ENCODE data around the gene USP6NL. TPM values are rescaled to one million over a fixed set of nuclear protein-coding genes. Genes with fewer than 3 reads are reported as not detected.
"Not testable (repeated sequence)": the region's sequence is repeated elsewhere in the genome, so short reads cannot be mapped to it uniquely, and the experiment has no call there.

Gene USP6NL
- polyA plus RNA-seq, 1 of the 3 experiments (the other 2 are of a cell fraction) = 8.9 TPM

- H4K20me1 ChIP-seq (ENCODE audit: insufficient read depth) = no peaks in the 10 kb centered on the region
- H3K27ac ChIP-seq (ENCODE audit: low read depth in 2 of 2, low read length in 1 of 2) = no peak overlapping the region
- ChIA-PET POLR2A (no interaction called here), CTCF (interaction anchor here (1.1 to 1.3 kb wide), 3 partner anchors 11 to 18 kb away, joined by 3 to 4 read pairs (median 3); no protein-coding TSS in a partner anchor)
- no peaks in the 10 kb centered on the region for H3K27me3 ChIP-seq (ENCODE audit: insufficient read depth)
- H3K9me3 ChIP-seq = no peaks in the 10 kb centered on the region
- no peaks in the 10 kb centered on the region for H3K9me2 ChIP-seq
- H3K36me3 ChIP-seq (replicated peaks in 1 of 2; ENCODE audit: control insufficient read depth in 1 of 2, insufficient read depth in 2 of 2, low read length in 1 of 2) = peaks cover 8 to 16% of the 10 kb centered on the region in 2 experiments
- H2AFZ ChIP-seq (ENCODE audit: low read depth) = no peak overlapping the region
- WGBS (ENCODE audit: low lambda C conversion rate) = 100% methylated on average over 2 of the region's 2 CpGs
- no peaks in the 10 kb centered on the region for H3F3A ChIP-seq (replicated peaks; ENCODE audit: insufficient read depth)
- no peaks in the 10 kb centered on the region for H3K79me2 ChIP-seq (ENCODE audit: insufficient read depth)
- no peak overlapping the region for H3K4me2 ChIP-seq
- no peaks in the 10 kb centered on the region; a peak in 1 of 4 replicates for H3K4me1 ChIP-seq (ENCODE audit: control insufficient read depth in 1 of 2, insufficient read depth in 2 of 2, low read depth in 1 of 2, low read length in 1 of 2)
- TF ChIP-seq TCF12 (IDR thresholded peaks at IDR 0.05) (no peak), USF2 (IDR thresholded peaks at IDR 0.05; ENCODE audit: borderline replicate concordance, low read depth, low read length) (no peak), RCOR1 (IDR thresholded peaks at IDR 0.05; ENCODE audit: low read length) (no peak), MAX (IDR thresholded peaks at IDR 0.05; ENCODE audit: low read depth) (no peak), RXRA (IDR thresholded peaks at IDR 0.05; ENCODE audit: borderline replicate concordance, low read depth) (no peak), RFX5 (IDR thresholded peaks at IDR 0.05; ENCODE audit: low read length) (no peak)
- H3K4me3 ChIP-seq (ENCODE audit: low read depth in 2 of 2, low read length in 1 of 2) = no peak overlapping the region
- DNase-seq = no peak
- no peak overlapping the region for H3K9ac ChIP-seq
Observed at GRCh38 chr10:11498399-11498798, 113.1 kb downstream of the USP6NL start.

GRCh38 chr10:11494923-11495322 lies 116.5 kb downstream of the USP6NL start:
- H3K4me2 ChIP-seq; H3K27ac ChIP-seq (ENCODE audit: low read depth in 2 of 2, low read length in 1 of 2); H3K9me3 ChIP-seq; POLR2A ChIA-PET; DNase-seq; H3K4me1 ChIP-seq (ENCODE audit: control insufficient read depth in 1 of 2, insufficient read depth in 2 of 2, low read depth in 1 of 2, low read length in 1 of 2); H3K9ac ChIP-seq; H3K9me2 ChIP-seq; H3F3A ChIP-seq (replicated peaks; ENCODE audit: insufficient read depth); H3K27me3 ChIP-seq (ENCODE audit: insufficient read depth); H3K79me2 ChIP-seq (ENCODE audit: insufficient read depth); H4K20me1 ChIP-seq (ENCODE audit: insufficient read depth); H2AFZ ChIP-seq (ENCODE audit: low read depth); H3K4me3 ChIP-seq (ENCODE audit: low read depth in 2 of 2, low read length in 1 of 2): not testable (repeated sequence)
- CTCF ChIA-PET = interaction anchor here (0.9 to 1.1 kb wide), 3 partner anchors 13 to 230 kb away, joined by 3 read pairs; no protein-coding TSS in a partner anchor
- peak; percentile 28; the same call in 1 of the 2 replicates for TF ChIP-seq CTCF (IDR thresholded peaks at IDR 0.05)
- H3K36me3 ChIP-seq (replicated peaks in 1 of 2; ENCODE audit: control insufficient read depth in 1 of 2, insufficient read depth in 2 of 2, low read length in 1 of 2) = peaks cover 7 to 42% of the 10 kb centered on the region in 2 experiments
- WGBS (ENCODE audit: low lambda C conversion rate) = 88% methylated on average over 13 of the region's 13 CpGs

- no peaks in the 10 kb centered on the region for H3K79me2 ChIP-seq (ENCODE audit: insufficient read depth)
- H3K4me1 ChIP-seq (ENCODE audit: control insufficient read depth in 1 of 2, insufficient read depth in 2 of 2, low read depth in 1 of 2, low read length in 1 of 2) = no peaks in the 10 kb centered on the region
- peaks cover 7 to 49% of the 10 kb centered on the region in 2 experiments for H3K36me3 ChIP-seq (replicated peaks in 1 of 2; ENCODE audit: control insufficient read depth in 1 of 2, insufficient read depth in 2 of 2, low read length in 1 of 2)
- DNase-seq = no peak
- H3K9ac ChIP-seq = no peak overlapping the region
- POLR2A ChIA-PET = no interaction called here
- WGBS (ENCODE audit: low lambda C conversion rate) = 95% methylated on average over 6 of the region's 6 CpGs
- H3K9me2 ChIP-seq = no peaks in the 10 kb centered on the region
- H2AFZ ChIP-seq (ENCODE audit: low read depth) = no peak overlapping the region
- CTCF ChIA-PET = interaction anchor here (1.1 to 1.2 kb wide), 3 partner anchors 69 to 248 kb away, joined by 3 to 4 read pairs (median 3); no protein-coding TSS in a partner anchor
- no peaks in the 10 kb centered on the region for H4K20me1 ChIP-seq (ENCODE audit: insufficient read depth)
- no peaks in the 10 kb centered on the region for H3K27me3 ChIP-seq (ENCODE audit: insufficient read depth)
- H3K4me3 ChIP-seq (ENCODE audit: low read depth in 2 of 2, low read length in 1 of 2) = no peak overlapping the region
- no peaks in the 10 kb centered on the region for H3K9me3 ChIP-seq
- H3K4me2 ChIP-seq = no peak overlapping the region
- no peak overlapping the region for H3K27ac ChIP-seq (ENCODE audit: low read depth in 2 of 2, low read length in 1 of 2)
- H3F3A ChIP-seq (replicated peaks; ENCODE audit: insufficient read depth) = no peaks in the 10 kb centered on the region
- TF ChIP-seq FOXJ3 (CRISPR knock-in tag; IDR thresholded peaks at IDR 0.05) = no peak
- no peak for TF ChIP-seq CHD2 (IDR thresholded peaks at IDR 0.05; ENCODE audit: low read length, partially characterized antibody)
- no peak for TF ChIP-seq RFX5 (IDR thresholded peaks at IDR 0.05; ENCODE audit: low read length)
- no peak for TF ChIP-seq SMC3 (IDR thresholded peaks at IDR 0.05; ENCODE audit: low read depth, low read length)
- TF ChIP-seq IRF3 (IDR thresholded peaks at IDR 0.05; ENCODE audit: low read depth, low read length) = no peak
- TF ChIP-seq RXRA (IDR thresholded peaks at IDR 0.05; ENCODE audit: borderline replicate concordance, low read depth) = no peak
- TF ChIP-seq CTCF (IDR thresholded peaks at IDR 0.05) = no peak
- no peak for TF ChIP-seq EP300 (IDR thresholded peaks at IDR 0.05; ENCODE audit: borderline replicate concordance in 1 of 2, low read depth in 1 of 2, low read length in 1 of 2)
- no peak for TF ChIP-seq GABPA (IDR thresholded peaks at IDR 0.05; ENCODE audit: low read depth)
- no peak for TF ChIP-seq NRF1 (IDR thresholded peaks at IDR 0.05; ENCODE audit: low read depth, low read length)
Observed at GRCh38 chr10:11493646-11494045, 117.8 kb downstream of the USP6NL start.
